ENCODE results near the gene PARP14.

DNA sequence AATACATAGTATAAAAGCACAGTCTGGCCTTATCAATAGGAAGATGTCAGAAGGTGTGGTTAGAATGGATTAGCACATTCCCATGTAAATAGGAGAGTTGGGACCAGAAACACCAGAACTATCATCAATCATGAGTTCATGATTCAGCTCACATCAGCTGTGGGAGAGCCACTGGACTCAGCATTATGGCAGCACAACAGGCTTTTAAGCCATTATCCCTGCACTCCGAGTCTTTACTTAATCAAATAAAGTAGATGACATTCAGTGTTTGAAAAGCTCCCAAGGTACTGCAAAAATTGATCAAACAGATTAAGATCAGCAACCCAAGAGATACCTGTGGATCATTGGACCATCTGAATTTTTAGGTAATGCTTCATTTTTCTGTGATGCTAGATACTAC lies 24.7 kb downstream of the PARP14 start:
- TF ChIP-seq RAD21 (conservative IDR thresholded peaks at IDR 0.05), result no peak
- no peak for TF ChIP-seq EP300 (conservative IDR thresholded peaks at IDR 0.05; ENCODE audit: poor library complexity, severe bottlenecking)
- no peak for TF ChIP-seq POLR2AphosphoS5 (IDR thresholded peaks at IDR 0.05)
- TF ChIP-seq, protein P1, sequence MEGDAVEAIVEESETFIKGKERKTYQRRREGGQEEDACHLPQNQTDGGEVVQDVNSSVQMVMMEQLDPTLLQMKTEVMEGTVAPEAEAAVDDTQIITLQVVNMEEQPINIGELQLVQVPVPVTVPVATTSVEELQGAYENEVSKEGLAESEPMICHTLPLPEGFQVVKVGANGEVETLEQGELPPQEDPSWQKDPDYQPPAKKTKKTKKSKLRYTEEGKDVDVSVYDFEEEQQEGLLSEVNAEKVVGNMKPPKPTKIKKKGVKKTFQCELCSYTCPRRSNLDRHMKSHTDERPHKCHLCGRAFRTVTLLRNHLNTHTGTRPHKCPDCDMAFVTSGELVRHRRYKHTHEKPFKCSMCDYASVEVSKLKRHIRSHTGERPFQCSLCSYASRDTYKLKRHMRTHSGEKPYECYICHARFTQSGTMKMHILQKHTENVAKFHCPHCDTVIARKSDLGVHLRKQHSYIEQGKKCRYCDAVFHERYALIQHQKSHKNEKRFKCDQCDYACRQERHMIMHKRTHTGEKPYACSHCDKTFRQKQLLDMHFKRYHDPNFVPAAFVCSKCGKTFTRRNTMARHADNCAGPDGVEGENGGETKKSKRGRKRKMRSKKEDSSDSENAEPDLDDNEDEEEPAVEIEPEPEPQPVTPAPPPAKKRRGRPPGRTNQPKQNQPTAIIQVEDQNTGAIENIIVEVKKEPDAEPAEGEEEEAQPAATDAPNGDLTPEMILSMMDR (IDR thresholded peaks at IDR 0.05; ENCODE audit: poor library complexity, severe bottlenecking), result no peak
- no peak for TF ChIP-seq EZH2 (IDR thresholded peaks at IDR 0.05; ENCODE audit: borderline replicate concordance, insufficient read depth, low read length, poor library complexity, severe bottlenecking)
- TF ChIP-seq TAF1 (IDR thresholded peaks at IDR 0.05; ENCODE audit: low read depth), result no peak
- no peak for TF ChIP-seq SMC3 (conservative IDR thresholded peaks at IDR 0.05; ENCODE audit: poor library complexity)
- no peak for TF ChIP-seq MXI1 (conservative IDR thresholded peaks at IDR 0.05; ENCODE audit: poor library complexity, severe bottlenecking)
- TF ChIP-seq, protein P2, sequence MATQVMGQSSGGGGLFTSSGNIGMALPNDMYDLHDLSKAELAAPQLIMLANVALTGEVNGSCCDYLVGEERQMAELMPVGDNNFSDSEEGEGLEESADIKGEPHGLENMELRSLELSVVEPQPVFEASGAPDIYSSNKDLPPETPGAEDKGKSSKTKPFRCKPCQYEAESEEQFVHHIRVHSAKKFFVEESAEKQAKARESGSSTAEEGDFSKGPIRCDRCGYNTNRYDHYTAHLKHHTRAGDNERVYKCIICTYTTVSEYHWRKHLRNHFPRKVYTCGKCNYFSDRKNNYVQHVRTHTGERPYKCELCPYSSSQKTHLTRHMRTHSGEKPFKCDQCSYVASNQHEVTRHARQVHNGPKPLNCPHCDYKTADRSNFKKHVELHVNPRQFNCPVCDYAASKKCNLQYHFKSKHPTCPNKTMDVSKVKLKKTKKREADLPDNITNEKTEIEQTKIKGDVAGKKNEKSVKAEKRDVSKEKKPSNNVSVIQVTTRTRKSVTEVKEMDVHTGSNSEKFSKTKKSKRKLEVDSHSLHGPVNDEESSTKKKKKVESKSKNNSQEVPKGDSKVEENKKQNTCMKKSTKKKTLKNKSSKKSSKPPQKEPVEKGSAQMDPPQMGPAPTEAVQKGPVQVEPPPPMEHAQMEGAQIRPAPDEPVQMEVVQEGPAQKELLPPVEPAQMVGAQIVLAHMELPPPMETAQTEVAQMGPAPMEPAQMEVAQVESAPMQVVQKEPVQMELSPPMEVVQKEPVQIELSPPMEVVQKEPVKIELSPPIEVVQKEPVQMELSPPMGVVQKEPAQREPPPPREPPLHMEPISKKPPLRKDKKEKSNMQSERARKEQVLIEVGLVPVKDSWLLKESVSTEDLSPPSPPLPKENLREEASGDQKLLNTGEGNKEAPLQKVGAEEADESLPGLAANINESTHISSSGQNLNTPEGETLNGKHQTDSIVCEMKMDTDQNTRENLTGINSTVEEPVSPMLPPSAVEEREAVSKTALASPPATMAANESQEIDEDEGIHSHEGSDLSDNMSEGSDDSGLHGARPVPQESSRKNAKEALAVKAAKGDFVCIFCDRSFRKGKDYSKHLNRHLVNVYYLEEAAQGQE (IDR thresholded peaks at IDR 0.05; ENCODE audit: borderline replicate concordance), result no peak

All from neural cell (in vitro differentiated cells).